Mesenchymal stem cell (in vitro differentiated cells and primary cell): ENCODE data around the gene DNAJC6.

Experiments
- DNase-seq: peaks from one replicate; pipeline ENCODE4 v3.0.0-alpha.2; 2013
- H2AFZ ChIP-seq: one replicate; pipeline ENCODE4 v1.6.1; 2013; ENCODE audit warnings: low read depth, mild to moderate bottlenecking, control low read depth, inconsistent platforms, low read length, moderate library complexity
- H2AK5ac ChIP-seq: 2 replicates; pipeline ENCODE4 v1.6.1; 2013; ENCODE audit warnings: low read length, moderate library complexity, mild to moderate bottlenecking, inconsistent platforms; ENCODE audit not compliant: severe bottlenecking
- H2BK120ac ChIP-seq: one replicate; pipeline ENCODE4 v1.6.1; 2013; ENCODE audit warnings: low read depth, mild to moderate bottlenecking, inconsistent platforms, low read length, moderate library complexity
- H2BK12ac ChIP-seq, 2 experiments: one replicate each; pipeline ENCODE4 v1.6.1; 2013; ENCODE audit warnings: inconsistent platforms in 2 of 2, low read length in 2 of 2, mild to moderate bottlenecking in 2 of 2, moderate library complexity in 2 of 2, control low read depth in 1 of 2
- H2BK15ac ChIP-seq: one replicate; pipeline ENCODE4 v1.6.1; 2013; ENCODE audit warnings: mild to moderate bottlenecking, low read depth, inconsistent platforms; ENCODE audit not compliant: poor library complexity, severe bottlenecking
- H2BK5ac ChIP-seq: 2 replicates; pipeline ENCODE4 v1.6.1; 2013; ENCODE audit warnings: low read depth, mild to moderate bottlenecking, low read length, control low read depth, inconsistent platforms; ENCODE audit not compliant: poor library complexity, severe bottlenecking
- H3K14ac ChIP-seq, 2 experiments: one replicate each; pipeline ENCODE4 v1.6.1; 2013; ENCODE audit warnings: inconsistent platforms in 2 of 2, low read length in 2 of 2, control low read depth in 1 of 2, mild to moderate bottlenecking in 1 of 2, moderate library complexity in 1 of 2
- H3K18ac ChIP-seq, 2 experiments: one replicate each; pipeline ENCODE4 v1.6.1; 2013; ENCODE audit warnings: inconsistent platforms in 2 of 2, low read length in 2 of 2, control low read depth in 1 of 2, low read depth in 1 of 2, mild to moderate bottlenecking in 1 of 2
- H3K23ac ChIP-seq, 2 experiments: one replicate each; pipeline ENCODE4 v1.6.1; 2013; ENCODE audit warnings: inconsistent platforms in 2 of 2, low read length in 2 of 2, mild to moderate bottlenecking in 2 of 2, moderate library complexity in 2 of 2, control low read depth in 1 of 2
- H3K27ac ChIP-seq: 2 replicates; pipeline ENCODE4 v1.5.1; 2013; ENCODE audit warnings: mild to moderate bottlenecking, moderate library complexity, low read length, control low read depth, inconsistent platforms; ENCODE audit not compliant: poor library complexity, severe bottlenecking
- H3K27me3 ChIP-seq, 2 experiments: 2 replicates each; pipeline versions ENCODE4 v1.6.1 to v1.7.0; 2013; ENCODE audit warnings: low read length in 2 of 2, mild to moderate bottlenecking in 2 of 2, moderate library complexity in 2 of 2, control low read depth in 1 of 2, inconsistent platforms in 1 of 2; ENCODE audit not compliant: control insufficient read depth in 1 of 2, insufficient read depth in 1 of 2
- H3K36me3 ChIP-seq, 2 experiments: 2 replicates each; pipeline versions ENCODE4 v1.6.1 to v1.7.0; 2013; ENCODE audit warnings: low read length in 2 of 2, control low read depth in 1 of 2, inconsistent platforms in 1 of 2, low read depth in 1 of 2, mild to moderate bottlenecking in 1 of 2; ENCODE audit not compliant: insufficient read depth in 2 of 2, control insufficient read depth in 1 of 2
- H3K4ac ChIP-seq, 2 experiments: one replicate each; pipeline ENCODE4 v1.6.1; 2013; ENCODE audit warnings: inconsistent platforms in 2 of 2, low read length in 2 of 2, mild to moderate bottlenecking in 2 of 2, moderate library complexity in 2 of 2, control low read depth in 1 of 2, low read depth in 1 of 2
- H3K4me1 ChIP-seq: 2 replicates; pipeline ENCODE4 v1.6.1; 2013; ENCODE audit warnings: low read depth, low read length, control low read depth; ENCODE audit not compliant: control insufficient read depth, insufficient read depth
- H3K4me2 ChIP-seq: 2 replicates; pipeline ENCODE4 v1.6.1; 2013; ENCODE audit warnings: low read length, mild to moderate bottlenecking, inconsistent platforms; ENCODE audit not compliant: poor library complexity, severe bottlenecking
- H3K4me3 ChIP-seq, 2 experiments: 2 replicates each; pipeline versions ENCODE4 v1.5.1 to v1.7.0; 2013; ENCODE audit warnings: low read length in 2 of 2, mild to moderate bottlenecking in 2 of 2, control low read depth in 1 of 2, low read depth in 1 of 2; ENCODE audit not compliant: insufficient read depth in 1 of 2
- H3K79me1 ChIP-seq: replicated peaks from 2 replicates; pipeline ENCODE4 v1.6.1; 2013; ENCODE audit warnings: mild to moderate bottlenecking, control low read depth, low read length, inconsistent platforms; ENCODE audit not compliant: poor library complexity, severe bottlenecking
- H3K9ac ChIP-seq: 2 replicates; pipeline ENCODE4 v1.7.0; 2013; ENCODE audit warnings: mild to moderate bottlenecking, low read length, moderate library complexity
- H3K9me3 ChIP-seq: 2 replicates; pipeline ENCODE4 v1.7.0; 2013; ENCODE audit warnings: mild to moderate bottlenecking, low read length; ENCODE audit not compliant: control insufficient read depth
- H4K8ac ChIP-seq: one replicate; pipeline ENCODE4 v1.6.1; 2013; ENCODE audit warnings: inconsistent platforms, mild to moderate bottlenecking, low read length, moderate library complexity
- H4K91ac ChIP-seq: one replicate; pipeline ENCODE4 v1.6.1; 2013; ENCODE audit warnings: mild to moderate bottlenecking, low read length, inconsistent platforms
- WGBS: methylation state at CpG from one replicate; pipeline ENCODE4 v1.1.7; 2013; ENCODE audit warnings: mixed read lengths; 5-methylcytosine and 5-hydroxymethylcytosine counted together

DNAJC6 gene

DNA sequence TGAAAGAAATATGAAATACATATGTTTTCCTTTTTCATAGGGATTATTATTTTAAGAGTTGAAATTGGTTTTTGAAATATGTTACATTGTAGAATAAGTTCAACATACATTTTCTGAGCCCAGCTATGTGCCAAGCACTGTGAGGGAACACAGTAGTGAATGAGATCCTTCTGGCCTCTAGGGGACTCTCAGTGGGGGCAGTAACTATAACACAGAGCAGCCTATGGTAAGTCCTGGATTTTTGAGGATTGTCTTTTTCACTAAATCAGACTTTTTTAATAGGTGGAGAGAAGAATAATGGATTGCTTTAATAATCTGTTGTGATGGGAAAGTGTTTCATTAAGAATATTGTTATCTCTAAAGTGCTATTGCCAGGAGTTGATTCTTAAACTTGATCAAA lies 2.4 kb downstream of the DNAJC6 start:
- Histone ChIP-seq H4K8ac (no peak overlapping the region), H2BK12ac (no peak overlapping the region), H2AK5ac (no peak overlapping the region), H3K14ac (no peak overlapping the region), H2BK120ac (no peak overlapping the region), H3K27me3 (peaks cover 0 to 35% of the 10 kb centered on the region in 2 experiments), H3K27ac (no peak overlapping the region), H3K18ac (no peak overlapping the region), H3K4me2 (no peak overlapping the region), H3K79me1 (peaks cover 3% of the 10 kb centered on the region), H3K23ac (no peak overlapping the region), H3K9ac (no peak overlapping the region), H2BK5ac (no peak overlapping the region), H3K4ac (no peak overlapping the region), H3K4me3 (no peak overlapping the region), H4K91ac (no peak overlapping the region), H2AFZ (no peak overlapping the region), H3K4me1 (peaks cover 6% of the 10 kb centered on the region), H2BK15ac (no peak overlapping the region), H3K36me3 (no peaks in the 10 kb centered on the region), H3K9me3 (no peaks in the 10 kb centered on the region)
- DNase-seq, result no peak

DNA sequence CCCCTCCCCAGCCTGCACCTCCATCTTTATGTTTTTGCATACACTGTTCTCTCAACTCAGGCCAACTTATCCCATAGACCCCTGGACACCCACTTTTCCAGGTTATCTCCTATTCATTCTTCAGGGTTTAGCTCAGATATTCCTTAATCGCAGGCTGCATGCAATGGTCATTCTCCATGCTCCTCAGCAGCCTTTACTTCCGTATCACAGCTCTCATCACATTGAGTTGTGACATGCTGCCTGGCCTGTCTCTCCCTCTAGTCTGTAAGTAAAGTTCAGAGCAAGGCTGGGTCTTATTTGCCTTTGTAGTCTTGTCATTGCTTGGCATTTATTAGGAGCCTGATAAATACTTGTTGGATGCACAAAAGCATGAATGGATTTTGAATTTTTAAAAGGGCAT lies 6.9 kb downstream of the DNAJC6 start:
- peaks cover 3% of the 10 kb centered on the region for H3K9me3 ChIP-seq
- H2BK120ac ChIP-seq, result no peak overlapping the region
- no peak overlapping the region for H2BK5ac ChIP-seq
- no peak overlapping the region for H4K8ac ChIP-seq
- H3K4me3 ChIP-seq, result no peak overlapping the region
- H3K79me1 ChIP-seq, result peaks cover 3% of the 10 kb centered on the region
- H3K27me3 ChIP-seq, result peaks cover 0 to 8% of the 10 kb centered on the region in 2 experiments
- peaks cover 0 to 4% of the 10 kb centered on the region in 2 experiments for H3K36me3 ChIP-seq
- H3K23ac ChIP-seq, result no peak overlapping the region
- no peak overlapping the region for H2AK5ac ChIP-seq
- H2BK12ac ChIP-seq, result no peak overlapping the region
- H3K4ac ChIP-seq, result no peak overlapping the region
- H3K9ac ChIP-seq, result no peak overlapping the region
- 100% methylated on average over 2 of the region's 2 CpGs for WGBS
- H3K4me2 ChIP-seq, result no peak overlapping the region
- H4K91ac ChIP-seq, result no peak overlapping the region
- H3K18ac ChIP-seq, result no peak overlapping the region
- H2AFZ ChIP-seq, result no peak overlapping the region
- H3K4me1 ChIP-seq, result no peaks in the 10 kb centered on the region
- H2BK15ac ChIP-seq, result no peak overlapping the region
- no peak overlapping the region for H3K14ac ChIP-seq
- DNase-seq, result no peak
- H3K27ac ChIP-seq, result no peak overlapping the region

DNA sequence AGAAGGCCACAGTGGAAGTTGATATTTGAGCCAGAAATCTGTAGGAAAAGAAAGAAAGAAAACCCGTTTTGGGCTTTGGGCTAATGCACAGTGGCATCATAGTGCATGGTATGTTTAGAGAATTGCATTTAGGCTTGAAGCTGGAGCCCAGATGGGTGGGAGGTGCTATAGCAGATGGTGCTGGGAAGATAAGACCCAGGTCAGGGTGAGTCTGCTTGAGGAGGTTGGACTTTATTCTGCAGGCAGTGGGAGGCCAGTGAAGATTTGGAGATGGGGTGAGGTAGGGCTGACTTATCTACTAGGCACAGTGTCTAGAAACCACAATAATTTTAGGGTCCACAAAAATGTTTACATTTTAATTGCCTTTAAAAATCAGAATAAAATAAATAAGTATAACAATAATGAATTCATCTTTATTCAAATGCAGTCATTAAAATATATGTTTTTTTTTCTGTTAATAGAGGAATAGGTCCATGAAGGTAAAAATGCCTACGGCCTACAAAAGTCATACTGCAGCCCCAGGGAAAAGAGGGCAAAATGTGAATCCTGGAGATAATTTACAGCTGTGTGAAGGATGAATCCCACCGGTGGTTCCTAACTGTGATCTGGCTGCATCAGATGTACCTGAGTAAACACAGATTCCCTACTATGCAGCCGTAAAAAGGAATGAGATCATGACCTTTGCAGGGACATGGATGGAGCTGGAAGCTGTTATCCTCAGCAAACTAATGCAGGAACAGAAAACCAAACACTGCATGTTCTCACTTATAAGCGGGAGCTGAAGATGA lies 8.7 kb downstream of the DNAJC6 start:
- H3K23ac ChIP-seq, result no peak overlapping the region
- H2AFZ ChIP-seq, result no peak overlapping the region
- DNase-seq, result no peak
- H3K4me1 ChIP-seq, result no peaks in the 10 kb centered on the region
- no peak overlapping the region for H3K9ac ChIP-seq
- H3K14ac ChIP-seq, result no peak overlapping the region
- no peak overlapping the region for H2BK12ac ChIP-seq
- H4K8ac ChIP-seq, result no peak overlapping the region
- H3K4me2 ChIP-seq, result no peak overlapping the region
- no peak overlapping the region for H2BK15ac ChIP-seq
- H3K9me3 ChIP-seq, result peaks cover 3% of the 10 kb centered on the region
- H2BK120ac ChIP-seq, result no peak overlapping the region
- no peaks in the 10 kb centered on the region for H3K27me3 ChIP-seq
- H3K27ac ChIP-seq, result no peak overlapping the region
- H2BK5ac ChIP-seq, result no peak overlapping the region
- H3K79me1 ChIP-seq, result peaks cover 3% of the 10 kb centered on the region
- H3K36me3 ChIP-seq, result peaks cover 0 to 4% of the 10 kb centered on the region in 2 experiments
- no peak overlapping the region for H3K4me3 ChIP-seq
- no peak overlapping the region for H2AK5ac ChIP-seq
- H3K18ac ChIP-seq, result no peak overlapping the region
- no peak overlapping the region for H4K91ac ChIP-seq
- WGBS, result 80% methylated on average over 5 of the region's 5 CpGs
- no peak overlapping the region for H3K4ac ChIP-seq

DNA sequence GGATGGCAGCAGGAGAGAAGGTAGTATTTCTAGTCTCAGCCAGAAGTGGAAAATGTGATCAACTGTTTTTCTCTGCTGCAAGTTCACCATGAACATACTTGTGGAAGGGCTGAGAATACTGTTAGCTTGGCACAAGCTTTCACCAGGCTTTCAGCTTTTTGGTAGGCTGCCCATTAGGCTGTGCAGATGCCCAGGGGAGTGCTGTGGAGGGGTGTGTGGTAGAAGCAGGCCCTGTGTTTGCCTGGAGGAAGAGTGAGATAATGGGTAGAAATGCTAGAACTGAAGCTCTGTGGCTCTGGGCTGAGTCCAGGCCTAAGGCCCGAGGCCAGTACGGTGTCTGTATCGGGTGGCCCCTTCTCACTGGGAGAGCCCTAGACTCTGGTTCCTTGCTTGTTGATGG lies 9.8 kb downstream of the DNAJC6 start:
- H3K79me1 ChIP-seq, result peaks cover 3% of the 10 kb centered on the region
- no peak overlapping the region for H3K18ac ChIP-seq
- H4K91ac ChIP-seq, result no peak overlapping the region
- H3K9ac ChIP-seq, result no peak overlapping the region
- H3K4me1 ChIP-seq, result no peaks in the 10 kb centered on the region
- H3K14ac ChIP-seq, result no peak overlapping the region
- H2BK120ac ChIP-seq, result no peak overlapping the region
- no peak overlapping the region for H2BK12ac ChIP-seq
- no peak overlapping the region for H2AK5ac ChIP-seq
- no peak overlapping the region for H2BK5ac ChIP-seq
- H3K27ac ChIP-seq, result no peak overlapping the region
- peaks cover 3% of the 10 kb centered on the region for H3K9me3 ChIP-seq
- no peak overlapping the region for H3K4ac ChIP-seq
- no peak overlapping the region for H3K4me2 ChIP-seq
- 92% methylated on average over 3 of the region's 3 CpGs for WGBS
- no peak for DNase-seq
- H4K8ac ChIP-seq, result no peak overlapping the region
- H3K36me3 ChIP-seq, result peaks cover 0 to 4% of the 10 kb centered on the region in 2 experiments
- H2AFZ ChIP-seq, result no peak overlapping the region
- no peak overlapping the region for H2BK15ac ChIP-seq
- no peak overlapping the region for H3K23ac ChIP-seq
- no peak overlapping the region for H3K4me3 ChIP-seq
- no peaks in the 10 kb centered on the region for H3K27me3 ChIP-seq
